HG03432 (cell line): ENCODE results near the gene KPNA3.
"Not testable (repeated sequence)": the region's sequence is repeated elsewhere in the genome, so short reads cannot be mapped to it uniquely, and the experiment has no call there.

ENCODE experiments used
- ATAC-seq: cut with Tn5 transposase; IDR thresholded peaks from one replicate; pipeline ENCODE4 v1.9.1; 2021; ENCODE audit warnings: mild to moderate bottlenecking, moderate library complexity; ENCODE audit not compliant: unreplicated experiment

KPNA3 gene

DNA sequence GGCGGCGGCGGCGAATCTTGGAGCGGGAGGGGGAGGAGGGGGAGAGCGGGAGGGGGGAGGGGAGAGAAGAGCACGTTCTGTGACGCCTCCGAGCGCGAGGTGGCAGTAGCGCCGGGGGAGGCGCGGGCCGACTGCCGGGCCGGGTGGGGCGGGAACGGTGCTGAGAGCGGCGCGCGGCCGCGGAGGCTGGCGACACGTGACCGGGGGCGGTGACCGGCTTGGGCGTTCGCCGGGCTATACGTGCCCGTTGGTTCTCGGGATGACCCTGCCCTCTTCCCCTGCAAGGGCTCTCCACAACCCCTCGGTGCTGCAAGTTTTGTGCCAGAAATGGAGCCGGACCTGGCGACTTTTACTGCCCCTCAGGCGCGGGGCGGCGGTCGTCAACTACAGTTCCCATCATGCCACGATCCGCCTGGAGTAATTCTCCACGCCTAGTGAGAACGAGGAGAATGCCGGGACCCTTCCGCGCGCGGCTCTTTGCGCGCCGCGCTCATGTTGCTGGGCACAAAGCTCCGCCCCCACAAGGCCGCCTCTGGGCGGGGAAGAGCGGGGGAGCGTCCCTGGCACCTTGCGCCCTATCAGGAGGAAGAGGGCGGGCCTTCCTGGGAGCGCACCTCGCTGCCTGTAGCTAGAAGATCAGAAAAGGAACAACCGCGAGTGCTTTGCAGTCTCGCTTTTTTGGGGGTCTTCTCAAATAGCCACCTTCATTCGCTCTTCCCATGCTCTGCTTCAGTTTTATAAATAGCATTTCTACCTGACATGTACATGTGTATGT, at the start of gene KPNA3:
Gene KPNA3 (minus strand): TSS at position 133 of the 775 bp plus-strand sequence. CDS start 176 bp downstream, outside the sequence.
- peak; percentile 89 for ATAC-seq

DNA sequence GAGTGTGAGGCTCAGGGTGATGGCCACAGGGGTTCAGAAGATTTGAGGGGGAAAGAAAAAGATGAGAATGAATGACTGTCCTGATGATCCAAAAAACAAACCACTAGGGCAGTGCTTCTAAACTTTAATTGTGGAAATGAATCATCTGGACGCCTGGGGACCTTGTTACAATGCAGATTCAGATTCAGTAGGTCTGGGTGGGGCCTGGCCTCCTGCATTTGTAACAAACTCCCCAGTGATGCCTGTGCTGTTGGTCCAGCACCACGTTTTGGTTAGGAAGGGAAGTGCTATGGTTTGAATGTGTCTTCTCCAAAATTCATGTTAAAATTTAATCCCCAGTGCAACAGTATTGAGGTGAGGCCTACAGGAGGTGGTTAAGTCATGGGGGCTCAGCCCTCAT, 49.5 kb upstream of the KPNA3 start:
- ATAC-seq = no peak

DNA sequence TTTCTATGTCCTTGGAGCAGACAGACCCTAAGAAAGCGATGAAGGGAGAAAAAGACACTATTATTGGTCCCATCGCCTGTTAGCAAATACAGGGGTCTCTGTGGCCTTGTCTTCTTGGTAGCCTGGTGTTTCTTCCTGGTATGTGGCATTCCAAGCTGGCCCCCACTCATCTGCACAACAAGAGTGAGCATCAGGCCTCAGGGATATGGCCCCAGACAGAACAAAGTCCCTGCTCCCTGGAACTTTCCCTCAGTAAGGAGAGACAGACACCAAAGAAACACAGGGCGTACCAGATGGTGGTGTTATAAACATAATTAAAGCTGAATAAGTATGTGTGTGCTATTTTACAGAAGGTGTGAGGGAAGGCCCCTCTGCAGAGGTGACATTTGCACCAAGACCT, 48.2 kb upstream of the KPNA3 start:
- no peak for ATAC-seq

DNA sequence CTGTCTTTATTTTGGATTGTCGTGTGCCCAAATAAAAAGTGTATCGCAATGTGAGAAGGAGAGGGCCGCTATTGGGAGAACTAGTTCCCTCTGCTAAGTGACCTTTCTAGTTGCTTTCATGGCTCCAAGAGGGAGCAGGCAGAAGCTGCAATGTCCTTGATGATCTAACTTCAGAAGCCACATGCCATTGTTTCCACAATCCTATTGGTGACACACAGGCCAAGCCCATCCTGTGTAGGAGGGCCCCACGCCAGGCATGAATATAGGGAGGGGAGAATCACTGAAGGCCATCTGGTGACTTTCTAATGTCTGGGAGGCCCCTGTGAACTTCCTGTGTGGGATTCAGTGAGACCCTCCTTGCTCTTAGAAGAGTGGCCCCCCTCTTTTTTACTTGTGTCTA, 47.8 kb upstream of the KPNA3 start:
- ATAC-seq = no peak

DNA sequence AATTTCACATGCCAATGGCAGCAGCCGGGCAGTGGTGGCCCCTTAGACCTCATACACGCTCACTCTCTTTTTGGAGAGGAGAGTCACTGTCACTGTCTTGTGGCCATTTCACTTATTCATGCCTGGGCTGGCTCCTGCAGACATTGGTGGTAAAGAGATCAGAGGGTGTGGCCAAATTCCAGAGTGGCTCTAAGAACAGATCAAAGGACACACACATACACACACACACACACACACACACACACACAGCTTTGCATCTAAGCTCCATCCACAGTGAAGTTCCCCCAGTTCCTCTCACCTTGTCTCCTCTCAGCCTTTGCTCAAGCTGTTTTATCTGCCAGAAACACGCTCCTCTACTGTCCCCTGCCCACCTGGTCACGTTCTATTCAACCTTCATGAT, 46.5 kb upstream of the KPNA3 start:
- no peak for ATAC-seq

DNA sequence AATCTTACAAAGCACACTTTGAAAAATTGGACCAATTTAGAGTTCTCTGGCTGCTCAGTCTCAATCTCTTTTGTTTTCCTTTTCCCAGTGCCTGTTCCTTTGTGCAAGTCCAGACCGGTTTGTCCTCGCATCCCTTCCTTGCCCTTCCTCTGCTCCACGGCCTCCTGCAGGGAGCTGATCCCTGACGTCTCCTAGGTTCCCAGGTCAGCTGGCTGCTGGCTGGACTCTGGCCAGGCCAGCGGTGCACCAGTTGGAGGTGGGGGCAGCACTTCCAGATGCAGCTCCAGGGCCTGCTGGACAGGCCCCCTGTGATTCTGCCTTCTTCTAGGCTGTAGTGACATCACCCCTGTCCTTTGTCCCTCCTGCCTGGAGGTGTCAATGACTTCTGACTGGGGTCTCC, 44.0 kb upstream of the KPNA3 start:
- ATAC-seq = no peak

GRCh38 chr13:49833402-49833801, 40.9 kb upstream of the KPNA3 start:
- ATAC-seq = no peak

GRCh38 chr13:49831455-49831854, 39.0 kb upstream of the KPNA3 start:
- no peak for ATAC-seq

DNA sequence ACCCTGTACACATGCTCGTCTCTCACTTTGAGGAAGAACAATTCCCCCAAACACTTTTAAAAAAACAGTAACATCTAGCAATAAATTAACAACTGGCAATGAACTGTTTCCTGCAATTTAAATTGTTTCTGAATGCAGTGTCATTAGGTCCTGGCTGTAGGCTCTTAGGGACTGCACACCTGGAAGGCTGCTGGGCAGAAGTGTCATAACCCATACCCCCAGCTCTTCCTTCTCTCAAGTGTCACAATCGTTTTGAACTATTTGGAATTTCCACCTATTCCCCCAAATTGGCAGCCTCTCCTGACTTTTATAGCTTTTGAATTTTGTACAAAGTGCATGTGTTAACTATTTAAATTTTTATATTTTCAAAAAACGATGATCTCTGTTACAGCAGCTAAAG, 38.2 kb upstream of the KPNA3 start:
- no peak for ATAC-seq

- ATAC-seq = no peak
Measured at GRCh38 chr13:49829715-49830114, 37.2 kb upstream of the KPNA3 start.

- ATAC-seq = no peak
Measured at GRCh38 chr13:49828453-49828852, 36.0 kb upstream of the KPNA3 start.

DNA sequence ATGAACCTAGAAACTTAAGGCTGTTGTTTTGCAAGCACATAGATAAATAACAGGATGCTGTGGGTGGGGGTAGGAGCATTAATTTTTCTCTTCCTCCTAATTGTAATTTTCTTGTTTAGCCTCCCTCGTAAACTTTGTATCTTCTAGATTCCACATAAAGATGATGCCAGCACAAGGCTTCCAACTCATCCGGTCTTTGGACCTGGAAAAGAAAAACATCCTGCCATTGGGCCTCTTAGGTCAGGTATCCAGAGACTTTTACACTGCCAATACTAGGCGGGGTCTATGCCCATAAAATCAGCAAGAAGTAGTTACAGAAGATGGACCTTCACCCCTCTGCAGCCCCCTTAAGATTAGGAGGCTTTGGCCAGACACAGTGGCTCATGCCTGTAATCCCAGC, 35.4 kb upstream of the KPNA3 start:
- no peak for ATAC-seq

GRCh38 chr13:49827336-49827735, 34.9 kb upstream of the KPNA3 start:
- no peak for ATAC-seq

GRCh38 chr13:49821216-49822009, 28.9 kb upstream of the KPNA3 start:
- ATAC-seq = no peak

- no peak for ATAC-seq
Measured at GRCh38 chr13:49820591-49821215, 28.2 kb upstream of the KPNA3 start.

GRCh38 chr13:49816047-49816446, 23.6 kb upstream of the KPNA3 start:
- not testable (repeated sequence) for ATAC-seq

DNA sequence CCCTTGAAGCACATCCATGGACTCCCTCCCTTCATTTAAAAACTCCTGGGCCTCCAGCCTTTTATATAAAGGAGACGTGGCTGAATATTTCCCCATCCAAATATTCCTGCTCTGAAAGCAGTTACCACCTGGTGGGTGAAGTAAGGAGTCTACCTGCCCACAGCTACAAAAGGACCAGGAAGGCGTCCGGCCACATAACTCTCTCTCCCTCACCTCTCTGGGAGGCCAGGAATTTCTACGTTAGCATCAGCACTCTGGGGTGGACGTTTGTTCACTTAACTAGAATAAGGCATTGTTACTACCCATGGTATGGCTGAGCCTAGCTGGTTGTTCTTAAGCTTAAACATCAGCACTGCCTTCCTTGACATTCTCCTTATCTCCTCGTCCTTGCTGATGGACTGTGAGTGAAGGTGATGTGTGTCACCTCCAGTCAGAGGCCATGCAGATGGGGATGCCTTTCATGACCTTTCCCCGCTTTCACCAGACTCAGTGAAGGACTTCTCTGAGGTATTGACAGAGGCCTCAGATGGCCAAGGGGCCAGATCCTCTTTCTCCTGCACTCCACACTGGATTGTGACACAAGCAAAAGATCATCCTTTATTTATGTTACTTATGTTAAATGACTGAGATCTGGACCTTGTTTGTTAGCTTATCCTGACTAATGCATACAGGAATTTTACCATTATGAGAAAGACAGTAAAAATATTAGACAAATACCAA, 22.2 kb upstream of the KPNA3 start:
- ATAC-seq = no peak

DNA sequence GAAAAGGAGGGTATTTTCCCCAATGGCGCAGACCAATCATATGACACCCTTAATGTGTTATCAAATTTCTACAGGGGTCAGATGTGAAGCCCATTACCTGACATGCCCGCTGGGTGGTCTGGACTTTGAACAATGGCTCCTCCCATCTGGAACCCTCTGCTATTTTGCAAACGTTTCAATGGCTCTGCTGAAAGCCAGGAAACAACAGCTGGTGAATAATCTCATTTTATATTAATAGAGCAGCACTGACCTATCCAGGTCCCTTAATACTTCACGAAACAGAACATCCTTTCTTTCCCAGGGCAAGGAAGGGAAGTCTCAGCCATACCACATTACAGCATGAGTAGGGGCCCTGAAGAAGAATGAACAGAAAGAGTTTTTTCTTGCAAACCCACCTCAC, 20.3 kb upstream of the KPNA3 start:
- ATAC-seq = no peak

DNA sequence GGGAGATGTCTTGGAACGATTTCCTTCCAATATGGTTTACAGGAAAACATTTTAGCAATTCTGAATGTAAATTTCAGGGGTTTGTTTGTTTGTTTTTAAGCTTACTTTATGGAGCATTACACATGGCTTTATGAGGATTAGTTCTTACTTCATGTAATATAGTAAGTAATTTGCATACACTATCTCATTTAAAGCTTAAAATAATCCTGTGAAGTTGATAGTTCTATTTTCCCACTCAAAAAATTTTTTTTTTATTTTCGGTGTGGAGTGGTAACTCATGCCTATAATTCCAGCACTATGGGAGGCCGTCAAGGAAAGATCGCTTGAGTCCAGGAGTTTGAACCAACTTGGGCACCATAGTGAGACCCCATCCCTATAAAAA, 19.0 kb upstream of the KPNA3 start:
- ATAC-seq = no peak

GRCh38 chr13:49810567-49811526, 18.4 kb upstream of the KPNA3 start:
- no peak for ATAC-seq
